Mesendoderm (in vitro differentiated cells): ENCODE measurements around the gene NCBP1.

ENCODE experiments used
- DNase-seq: peaks from one replicate; pipeline ENCODE4 v3.0.0; 2013
- H2AK5ac ChIP-seq: 2 replicates; pipeline ENCODE4 v1.6.1; 2013; ENCODE audit warnings: low read length, inconsistent platforms
- H2BK120ac ChIP-seq: 2 replicates; pipeline ENCODE4 v1.6.1; 2013; ENCODE audit warnings: low read depth, mild to moderate bottlenecking, low read length, moderate library complexity, mixed read lengths
- H2BK15ac ChIP-seq: replicated peaks from 2 replicates; pipeline ENCODE4 v1.6.1; 2013; ENCODE audit warnings: low read depth, mild to moderate bottlenecking, moderate library complexity
- H2BK5ac ChIP-seq: 2 replicates; pipeline ENCODE4 v1.6.1; 2013; ENCODE audit warnings: low read length, inconsistent platforms
- H3K18ac ChIP-seq: 2 replicates; pipeline ENCODE4 v1.6.1; 2013; ENCODE audit warnings: mild to moderate bottlenecking, low read length, mixed read lengths
- H3K23ac ChIP-seq: one replicate; pipeline ENCODE4 v1.6.1; 2013; ENCODE audit warnings: low read length
- H3K27ac ChIP-seq: 2 replicates; pipeline ENCODE4 v1.5.1; 2013; ENCODE audit warnings: low read depth, mild to moderate bottlenecking, inconsistent platforms, low read length, moderate library complexity
- H3K27me3 ChIP-seq: 2 replicates; pipeline ENCODE4 v1.6.1; 2013; ENCODE audit warnings: low read length, control low read depth, mild to moderate bottlenecking, inconsistent platforms; ENCODE audit not compliant: insufficient read depth, poor library complexity
- H3K36me3 ChIP-seq: 2 replicates; pipeline ENCODE4 v1.6.1; 2013; ENCODE audit warnings: low read length, inconsistent platforms; ENCODE audit not compliant: control insufficient read depth, insufficient read depth
- H3K4ac ChIP-seq: one replicate; pipeline ENCODE4 v1.6.1; 2013; ENCODE audit warnings: low read depth, mild to moderate bottlenecking, low read length, moderate library complexity
- H3K4me1 ChIP-seq: 2 replicates; pipeline ENCODE4 v1.6.1; 2013; ENCODE audit warnings: low read depth, low read length, inconsistent platforms; ENCODE audit not compliant: control insufficient read depth
- H3K4me2 ChIP-seq: 2 replicates; pipeline ENCODE4 v1.6.1; 2013; ENCODE audit warnings: low read length
- H3K4me3 ChIP-seq: 2 replicates; pipeline ENCODE4 v1.5.1; 2013; ENCODE audit warnings: mild to moderate bottlenecking, low read length
- H3K56ac ChIP-seq: one replicate; pipeline ENCODE4 v1.6.1; 2013; ENCODE audit warnings: low read length
- H3K79me1 ChIP-seq: 2 replicates; pipeline ENCODE4 v1.6.1; 2013; ENCODE audit warnings: low read length, inconsistent platforms
- H3K79me2 ChIP-seq: 2 replicates; pipeline ENCODE4 v1.6.1; 2013; ENCODE audit warnings: mild to moderate bottlenecking, low read length; ENCODE audit not compliant: control insufficient read depth, insufficient read depth
- H3K9ac ChIP-seq: 2 replicates; pipeline ENCODE4 v1.6.1; 2013; ENCODE audit warnings: low read length, inconsistent platforms
- H4K5ac ChIP-seq: one replicate; pipeline ENCODE4 v1.6.1; 2013; ENCODE audit warnings: low read length
- H4K8ac ChIP-seq: one replicate; pipeline ENCODE4 v1.6.1; 2013; ENCODE audit warnings: low read depth, mild to moderate bottlenecking, control low read depth, low read length, moderate library complexity
- WGBS: extraction: QIAGEN DNeasy Blood & Tissue Kit; methylation state at CpG from one replicate; pipeline ENCODE4 v1.1.7; 2013; ENCODE audit warnings: low lambda C conversion rate, missing lambda C conversion rate; ENCODE audit not compliant: insufficient coverage; ENCODE audit errors: extremely low coverage; 5-methylcytosine and 5-hydroxymethylcytosine counted together

Gene NCBP1

GRCh38 chr9:97722331-97722730 is 88.7 kb downstream of the NCBP1 start:
- H3K4me3 ChIP-seq = no peak overlapping the region
- WGBS = no CpG with 5 or more reads among the region's 2 CpGs
- no peak overlapping the region for H3K23ac ChIP-seq

More at GRCh38 chr9:97722331-97722730, 88.7 kb downstream of the NCBP1 start:
- H2BK5ac ChIP-seq = no peak overlapping the region
- H2BK15ac ChIP-seq = no peak overlapping the region
- H3K4ac ChIP-seq = no peak overlapping the region
- no peaks in the 10 kb centered on the region for H3K79me2 ChIP-seq
- no peaks in the 10 kb centered on the region for H3K4me1 ChIP-seq
- H3K4me2 ChIP-seq = no peak overlapping the region
- H3K9ac ChIP-seq = no peak overlapping the region
- no peak overlapping the region for H4K5ac ChIP-seq
- no peak overlapping the region for H4K8ac ChIP-seq
- H2BK120ac ChIP-seq = no peak overlapping the region
- H3K36me3 ChIP-seq = no peaks in the 10 kb centered on the region
- no peak overlapping the region for H3K18ac ChIP-seq
- DNase-seq = no peak
- no peaks in the 10 kb centered on the region for H3K79me1 ChIP-seq
- H2AK5ac ChIP-seq = no peak overlapping the region
- no peaks in the 10 kb centered on the region for H3K27me3 ChIP-seq
- H3K56ac ChIP-seq = no peak overlapping the region
- H3K27ac ChIP-seq = no peak overlapping the region
